ENCODE measurements around the gene HFE.

- TF ChIP-seq GATA2 (IDR thresholded peaks at IDR 0.05; ENCODE audit: low read depth, low read length) (no peak), GATA3 (IDR thresholded peaks at IDR 0.05; ENCODE audit: low read depth, low read length) (no peak)
These were observed 21.3 kb upstream of the HFE start for GRCh38 chr6:26065952-26066380.

Data from SH-SY5Y (cell line).